ENCODE results near the gene GABRR2. TPM values are rescaled to one million over a fixed set of nuclear protein-coding genes. Genes with fewer than 3 reads are reported as not detected.

GABRR2 gene
- total RNA-seq, 1 donor from 2014 or later: 0.32 TPM

DNA sequence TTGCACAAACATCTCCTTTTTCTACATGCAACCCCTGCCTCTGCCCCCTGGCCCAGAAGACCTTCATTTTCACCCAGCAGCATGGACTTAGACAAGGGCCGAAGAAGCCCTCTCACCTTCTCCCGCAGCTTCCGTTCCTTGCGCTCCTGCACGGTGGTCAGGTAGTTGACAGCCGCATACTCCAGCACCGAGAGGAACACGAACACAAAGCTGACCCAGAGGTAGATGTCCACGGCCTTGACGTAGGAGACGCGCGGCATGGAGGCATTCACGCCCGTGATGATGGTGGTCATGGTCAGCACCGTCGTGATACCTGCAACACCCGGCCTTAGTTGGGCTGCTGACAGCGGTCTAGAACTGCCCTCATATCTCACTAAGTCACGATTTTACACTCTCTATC, 50.8 kb downstream of the GABRR2 start:
- H3K9me3 ChIP-seq: no peaks in the 10 kb centered on the region
- H3K27me3 ChIP-seq: no peaks in the 10 kb centered on the region
- H3K36me3 ChIP-seq: no peaks in the 10 kb centered on the region
- H3K4me3 ChIP-seq: no peak overlapping the region
- H3K4me1 ChIP-seq: no peaks in the 10 kb centered on the region
- DNase-seq (ENCODE audit: low spot score in 2 of 2): no peak
- H3K27ac ChIP-seq: no peak overlapping the region
- no peak for TF ChIP-seq CTCF (IDR thresholded peaks at IDR 0.05)
- intact Hi-C loops (cut with DNase I): no loop called here

- intact Hi-C loops (cut with DNase I): no loop called here
Measured at GRCh38 chr6:89260832-89261231, 54.3 kb downstream of the GABRR2 start.

GRCh38 chr6:89260310-89260709, 54.8 kb downstream of the GABRR2 start:
- DNase-seq (ENCODE audit: low spot score in 2 of 2): no peak
- H3K4me1 ChIP-seq: no peaks in the 10 kb centered on the region
- no peak overlapping the region for H3K27ac ChIP-seq
- intact Hi-C loops (cut with DNase I): no loop called here
- no peaks in the 10 kb centered on the region for H3K27me3 ChIP-seq
- no peak for TF ChIP-seq CTCF (IDR thresholded peaks at IDR 0.05)
- H3K9me3 ChIP-seq: no peaks in the 10 kb centered on the region
- no peaks in the 10 kb centered on the region for H3K36me3 ChIP-seq
- no peak overlapping the region for H3K4me3 ChIP-seq

More at GRCh38 chr6:89260832-89261231, 54.3 kb downstream of the GABRR2 start:
- TF ChIP-seq CTCF (IDR thresholded peaks at IDR 0.05): no peak
- DNase-seq (ENCODE audit: low spot score in 2 of 2): no peak
- H3K4me1 ChIP-seq: no peaks in the 10 kb centered on the region
- H3K36me3 ChIP-seq: no peaks in the 10 kb centered on the region
- no peak overlapping the region for H3K27ac ChIP-seq
- no peak overlapping the region for H3K4me3 ChIP-seq
- no peaks in the 10 kb centered on the region for H3K27me3 ChIP-seq
- no peaks in the 10 kb centered on the region for H3K9me3 ChIP-seq

DNA sequence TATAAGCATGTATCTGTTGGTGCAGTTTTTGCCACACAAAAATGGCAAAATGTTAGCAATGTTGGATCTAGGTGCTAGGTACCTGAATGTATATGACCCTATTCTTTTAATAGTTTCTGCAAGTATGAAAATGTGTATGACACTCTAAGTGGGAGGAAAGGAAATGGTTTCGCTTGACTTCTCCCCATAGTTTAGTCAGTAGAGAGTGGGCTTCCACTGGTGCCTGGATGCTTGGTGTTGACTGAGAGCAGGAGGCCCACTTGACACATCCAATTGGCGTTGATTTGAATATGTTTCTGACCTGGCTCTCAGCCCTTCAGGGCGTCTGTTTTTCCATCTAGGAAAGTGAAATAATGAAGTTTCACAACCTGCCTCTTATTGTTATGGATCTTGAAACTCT, 56.2 kb downstream of the GABRR2 start:
- Histone ChIP-seq H3K4me3 (no peak overlapping the region), H3K4me1 (no peaks in the 10 kb centered on the region), H3K27ac (no peak overlapping the region), H3K9me3 (no peaks in the 10 kb centered on the region), H3K36me3 (no peaks in the 10 kb centered on the region), H3K27me3 (no peaks in the 10 kb centered on the region)
- TF ChIP-seq CTCF (IDR thresholded peaks at IDR 0.05): no peak
- intact Hi-C loops (cut with DNase I): no loop called here
- no peak for DNase-seq (ENCODE audit: low spot score in 2 of 2)

DNA sequence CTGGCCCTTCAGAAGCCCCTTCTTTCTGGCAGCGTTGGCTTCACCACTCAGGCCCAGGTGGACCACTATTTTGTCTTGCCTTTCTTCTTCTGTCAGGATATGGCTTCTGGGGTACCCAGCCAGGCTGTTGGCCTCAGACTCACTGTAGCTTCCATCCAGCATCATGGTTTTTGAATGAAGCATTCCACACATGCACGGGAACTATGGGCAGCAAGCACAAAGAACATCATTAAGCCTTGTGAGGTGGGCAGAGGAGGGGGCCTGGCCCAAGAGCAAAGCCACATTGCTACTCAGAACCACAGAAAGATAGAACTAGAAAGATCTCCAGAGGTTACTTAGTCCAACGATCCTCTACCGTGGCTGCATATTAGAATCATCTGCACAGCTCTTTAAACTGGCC, 57.3 kb downstream of the GABRR2 start:
- Histone ChIP-seq H3K36me3 (no peaks in the 10 kb centered on the region), H3K4me3 (no peak overlapping the region), H3K27ac (no peak overlapping the region), H3K4me1 (no peaks in the 10 kb centered on the region), H3K9me3 (no peaks in the 10 kb centered on the region), H3K27me3 (no peaks in the 10 kb centered on the region)
- intact Hi-C loops (cut with DNase I): no loop called here
- DNase-seq (ENCODE audit: low spot score in 2 of 2): no peak
- no peak for TF ChIP-seq CTCF (IDR thresholded peaks at IDR 0.05)

- Histone ChIP-seq H3K4me3 (no peak overlapping the region), H3K36me3 (no peaks in the 10 kb centered on the region), H3K9me3 (no peaks in the 10 kb centered on the region), H3K27me3 (no peaks in the 10 kb centered on the region), H3K27ac (no peak overlapping the region), H3K4me1 (no peaks in the 10 kb centered on the region)
- DNase-seq (ENCODE audit: low spot score in 2 of 2): no peak
- TF ChIP-seq CTCF (IDR thresholded peaks at IDR 0.05): no peak
- intact Hi-C loops (cut with DNase I): no loop called here
Measured at GRCh38 chr6:89257346-89257745, 57.8 kb downstream of the GABRR2 start.
